ENCODE data around the gene CACNA1H.
"Not testable (repeated sequence)": the region's sequence is repeated elsewhere in the genome, so short reads cannot be mapped to it uniquely, and the experiment has no call there.

DNA sequence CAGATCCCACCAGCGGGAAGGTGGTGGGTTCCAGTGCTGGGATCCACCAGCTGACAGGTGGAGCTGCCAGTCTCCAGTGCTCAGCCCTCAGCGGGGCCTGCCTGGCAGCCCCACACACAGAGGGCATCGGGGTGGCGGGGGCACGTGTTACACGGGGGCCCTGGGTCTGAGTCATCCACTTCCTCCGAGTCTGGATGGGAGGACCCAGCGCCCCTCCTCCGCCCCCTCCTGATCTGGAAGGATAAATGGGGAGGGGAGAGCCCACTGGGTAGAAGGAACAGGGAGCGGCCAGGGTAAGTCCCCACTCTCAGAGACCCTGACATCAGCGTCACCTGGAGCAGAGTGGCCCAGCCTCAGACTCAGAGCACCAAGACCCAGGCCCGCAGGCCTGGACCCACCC lies 87.5 kb downstream of the CACNA1H start, which contains the start of gene TPSAB1:
- not testable (repeated sequence) for TF ChIP-seq CTCF (IDR thresholded peaks at IDR 0.05); ZFX (IDR thresholded peaks at IDR 0.05; ENCODE audit: borderline replicate concordance)
